RWPE2 (cell line): ENCODE data around the gene WASL.
A peak's percentile ranks its signal among the peaks of the same experiment; 100 is the strongest.

Experiments
- ATAC-seq: fragments of 200-7000 bp; cut with Tn5 transposase; 3 replicates; pipeline ENCODE4 v1.9.1; 2021; ENCODE audit warnings: low read depth
- DNase-seq: peaks from one replicate; pipeline ENCODE4 v3.0.0-alpha.2; 2020; ENCODE audit warnings: low spot score
- H3K27ac ChIP-seq: fragments of 450-650 bp; 2 replicates; pipeline ENCODE4 v1.5.1; 2017; ENCODE audit warnings: mild to moderate bottlenecking; ENCODE audit not compliant: poor library complexity, severe bottlenecking
- H3K27me3 ChIP-seq: fragments of 250-450 bp; sonication (Bioruptor Pico); 2 replicates; pipeline ENCODE4 v1.5.1; 2021; ENCODE audit warnings: mild to moderate bottlenecking, moderate library complexity; ENCODE audit not compliant: insufficient read depth, poor library complexity, severe bottlenecking
- H3K36me3 ChIP-seq: fragments of 250-450 bp; sonication (Bioruptor Pico); 2 replicates; pipeline ENCODE4 v1.5.1; 2020; ENCODE audit warnings: low read depth, mild to moderate bottlenecking, moderate library complexity
- H3K4me1 ChIP-seq: fragments of 250-450 bp; sonication (Bioruptor Pico); 2 replicates; pipeline ENCODE4 v1.5.1; 2021; ENCODE audit warnings: mild to moderate bottlenecking, moderate library complexity; ENCODE audit not compliant: insufficient read depth, poor library complexity, severe bottlenecking
- H3K4me3 ChIP-seq: fragments of 250-450 bp; sonication (Bioruptor Pico); 2 replicates; pipeline ENCODE4 v1.5.1; 2021; ENCODE audit warnings: mild to moderate bottlenecking, moderate library complexity; ENCODE audit not compliant: severe bottlenecking
- H3K9me3 ChIP-seq: fragments of 250-450 bp; sonication (Bioruptor Pico); 2 replicates; pipeline ENCODE4 v1.5.1; 2021; ENCODE audit warnings: mild to moderate bottlenecking, moderate library complexity; ENCODE audit not compliant: severe bottlenecking
- TF ChIP-seq, protein P1 (sequence below): fragments of 450-650 bp; IDR thresholded peaks from one replicate; pipeline ENCODE4 v1.5.1; 2017; ENCODE audit warnings: mild to moderate bottlenecking, moderate library complexity; ENCODE audit not compliant: poor library complexity, severe bottlenecking

WASL gene

DNA sequence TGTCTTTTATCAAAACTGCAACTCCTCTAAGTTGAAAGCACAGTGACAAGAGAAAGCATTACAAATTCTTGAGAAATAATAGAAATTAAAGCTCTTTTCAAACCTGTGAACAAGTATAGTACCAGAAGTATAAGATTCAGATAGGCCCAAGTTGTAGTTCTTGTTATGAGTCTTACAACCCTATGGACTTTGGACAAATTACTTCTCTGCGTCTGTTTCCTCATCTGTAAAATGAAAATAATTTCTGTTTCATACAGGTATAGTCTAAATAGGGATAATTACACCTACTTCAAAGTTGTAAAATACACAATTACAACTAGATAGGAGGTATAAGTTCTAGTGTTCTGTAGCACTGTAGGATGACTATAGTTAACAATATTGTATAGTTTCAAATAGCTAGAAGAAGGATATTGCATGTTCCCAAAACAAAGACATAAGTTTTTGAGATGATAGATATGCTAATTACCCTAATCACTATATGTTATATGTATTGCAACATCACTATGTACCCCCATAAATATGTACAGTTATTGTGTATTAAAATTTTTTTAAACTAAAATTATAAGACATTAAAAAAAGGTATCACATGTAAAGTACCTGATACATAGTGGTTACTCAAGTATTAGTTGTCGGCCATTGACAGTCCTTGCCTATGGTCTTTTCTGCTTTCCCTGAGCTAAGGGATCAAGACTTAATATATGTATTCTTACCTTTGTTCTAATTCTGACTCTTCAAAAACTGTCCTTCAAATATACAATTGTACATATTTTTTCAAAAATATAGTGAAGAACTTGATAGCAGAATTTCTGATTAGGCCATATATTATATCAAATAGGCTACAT is 1.8 kb upstream of the WASL start:
- ATAC-seq (no peak), DNase-seq (no peak)
- Histone ChIP-seq H3K4me3 (peak overlapping the region; percentile 64), H3K27ac (peak overlapping the region; percentile 89), H3K4me1 (peaks cover 31% of the 10 kb centered on the region), H3K9me3 (no peaks in the 10 kb centered on the region), H3K36me3 (no peaks in the 10 kb centered on the region), H3K27me3 (no peaks in the 10 kb centered on the region)
- TF ChIP-seq, protein P1, sequence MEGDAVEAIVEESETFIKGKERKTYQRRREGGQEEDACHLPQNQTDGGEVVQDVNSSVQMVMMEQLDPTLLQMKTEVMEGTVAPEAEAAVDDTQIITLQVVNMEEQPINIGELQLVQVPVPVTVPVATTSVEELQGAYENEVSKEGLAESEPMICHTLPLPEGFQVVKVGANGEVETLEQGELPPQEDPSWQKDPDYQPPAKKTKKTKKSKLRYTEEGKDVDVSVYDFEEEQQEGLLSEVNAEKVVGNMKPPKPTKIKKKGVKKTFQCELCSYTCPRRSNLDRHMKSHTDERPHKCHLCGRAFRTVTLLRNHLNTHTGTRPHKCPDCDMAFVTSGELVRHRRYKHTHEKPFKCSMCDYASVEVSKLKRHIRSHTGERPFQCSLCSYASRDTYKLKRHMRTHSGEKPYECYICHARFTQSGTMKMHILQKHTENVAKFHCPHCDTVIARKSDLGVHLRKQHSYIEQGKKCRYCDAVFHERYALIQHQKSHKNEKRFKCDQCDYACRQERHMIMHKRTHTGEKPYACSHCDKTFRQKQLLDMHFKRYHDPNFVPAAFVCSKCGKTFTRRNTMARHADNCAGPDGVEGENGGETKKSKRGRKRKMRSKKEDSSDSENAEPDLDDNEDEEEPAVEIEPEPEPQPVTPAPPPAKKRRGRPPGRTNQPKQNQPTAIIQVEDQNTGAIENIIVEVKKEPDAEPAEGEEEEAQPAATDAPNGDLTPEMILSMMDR = no peak

DNA sequence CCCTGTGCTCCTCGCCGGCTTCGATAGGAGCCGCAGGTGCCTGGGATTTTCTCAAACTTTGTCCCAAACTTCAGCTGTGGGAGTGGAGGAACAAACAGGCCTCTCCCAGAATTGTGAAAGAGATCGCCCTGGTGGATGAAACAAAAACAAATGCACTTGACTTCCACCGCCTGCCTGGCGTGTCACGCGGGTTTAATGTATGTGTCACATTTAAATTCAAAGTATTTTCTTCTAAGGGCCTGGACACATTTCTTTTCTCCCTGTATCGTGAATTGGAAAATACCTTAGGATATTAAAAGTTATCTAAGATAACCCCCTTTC is 694 bp upstream of the WASL start:
- H3K27me3 ChIP-seq = no peaks in the 10 kb centered on the region

GRCh38 chr7:123748171-123748733 is 551 bp downstream of the WASL start:
- Histone ChIP-seq H3K27ac (peak overlapping the region; percentile 89), H3K9me3 (no peaks in the 10 kb centered on the region), H3K36me3 (no peaks in the 10 kb centered on the region; the same call in 1 of the 2 replicates), H3K4me3 (peak overlapping the region; percentile 64), H3K27me3 (no peaks in the 10 kb centered on the region), H3K4me1 (peaks cover 32% of the 10 kb centered on the region)
- DNase-seq (no peak), ATAC-seq (peak; percentile 41)
- TF ChIP-seq, protein P1 = no peak

More for the DNA sequence above, 694 bp upstream of the WASL start:
- peaks cover 32% of the 10 kb centered on the region for H3K4me1 ChIP-seq
- peak overlapping the region; percentile 89 for H3K27ac ChIP-seq
- DNase-seq = no peak
- H3K9me3 ChIP-seq = no peaks in the 10 kb centered on the region
- TF ChIP-seq, protein P1 = no peak
- no peaks in the 10 kb centered on the region; the same call in 1 of the 2 replicates for H3K36me3 ChIP-seq
- peak; percentile 14; the same call in 1 of the 3 replicates for ATAC-seq
- H3K4me3 ChIP-seq = peak overlapping the region; percentile 64

DNA sequence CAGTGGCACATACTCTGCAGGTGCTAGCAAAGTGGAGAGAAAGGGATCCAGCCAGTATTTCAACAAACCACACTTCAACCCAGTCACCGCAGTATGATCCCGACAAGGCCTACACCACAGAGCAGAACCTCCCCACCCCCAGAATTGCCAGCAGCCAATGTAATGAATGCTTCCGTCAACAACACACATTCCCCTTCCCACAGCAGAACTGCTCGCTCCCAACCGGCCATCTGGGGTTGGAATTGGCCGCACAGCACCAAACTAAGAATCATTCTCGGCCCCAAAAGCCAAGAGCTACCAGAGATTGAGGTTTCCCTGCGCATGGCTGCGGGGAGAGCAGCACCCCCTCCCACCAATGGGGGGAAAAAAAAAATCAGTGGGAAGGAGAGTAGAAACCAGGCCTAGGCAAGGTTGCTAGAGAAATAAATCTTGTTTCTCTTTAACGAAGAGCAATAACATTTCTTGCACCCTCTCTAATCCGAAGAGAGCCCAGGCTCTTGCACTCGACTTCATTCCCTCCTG is 1.1 kb downstream of the WASL start:
- DNase-seq = peak; percentile 75
- TF ChIP-seq, protein P1 = no peak
- H3K4me1 ChIP-seq = peaks cover 32% of the 10 kb centered on the region
- ATAC-seq = peak; percentile 62
- H3K27me3 ChIP-seq = no peaks in the 10 kb centered on the region
- H3K36me3 ChIP-seq = no peaks in the 10 kb centered on the region; the same call in 1 of the 2 replicates
- peak overlapping the region; percentile 89 for H3K27ac ChIP-seq
- peak overlapping the region; percentile 64 for H3K4me3 ChIP-seq
- no peaks in the 10 kb centered on the region for H3K9me3 ChIP-seq
